ENCODE results near the gene LRFN3. TPM values are rescaled to one million over a fixed set of nuclear protein-coding genes. Genes with fewer than 3 reads are reported as not detected.

The LRFN3 gene
- total RNA-seq, 2 experiments from 2014 or later: 4.2 to 4.5 TPM

GRCh38 chr19:35894342-35894741, 41.8 kb upstream of the LRFN3 start:
- peaks cover 79% of the 10 kb centered on the region for H3K36me3 Mint-ChIP-seq (ENCODE audit: low read depth)
- peaks cover 83% of the 10 kb centered on the region for H3K36me3 ChIP-seq (ENCODE audit: insufficient read depth, low read length)
- H3K4me3 Mint-ChIP-seq: no peak overlapping the region
- TF ChIP-seq CTCF (IDR thresholded peaks at IDR 0.05): no peak
- H3K27me3 ChIP-seq (ENCODE audit: control insufficient read depth in 1 of 2, insufficient read depth in 2 of 2, low read length in 2 of 2): no peaks in the 10 kb centered on the region
- H3K9me3 ChIP-seq (ENCODE audit: control insufficient read depth in 1 of 2, insufficient read depth in 1 of 2, low read length in 2 of 2): no peaks in the 10 kb centered on the region
- H3K27ac Mint-ChIP-seq: no peak overlapping the region
- intact Hi-C loops (cut with DNase I, micrococcal nuclease): no loop called here
- ATAC-seq (ENCODE audit: poor library complexity) (no peak), DNase-seq (no peak)
- POLR2A ChIA-PET: interaction anchor here (0.9 kb wide), 1 partner anchor 36 kb away, joined by 3 read pairs; no protein-coding TSS in a partner anchor
- no peaks in the 10 kb centered on the region for H3K27me3 Mint-ChIP-seq
- peaks cover 29% of the 10 kb centered on the region for H3K4me1 Mint-ChIP-seq (ENCODE audit: low read depth)
- CTCF ChIA-PET: no interaction called here
- H3K4me3 ChIP-seq (ENCODE audit: low read length): no peak overlapping the region
- H3K27ac ChIP-seq (ENCODE audit: low read depth in 1 of 2, low read length in 2 of 2): no peak overlapping the region
- H3K9me3 Mint-ChIP-seq: no peaks in the 10 kb centered on the region
- H3K4me1 ChIP-seq (ENCODE audit: insufficient read depth, low read length): peaks cover 37% of the 10 kb centered on the region

- no peaks in the 10 kb centered on the region for H3K27me3 Mint-ChIP-seq
- H3K27me3 ChIP-seq (ENCODE audit: control insufficient read depth in 1 of 2, insufficient read depth in 2 of 2, low read length in 2 of 2): no peaks in the 10 kb centered on the region
- peak in 1 of 14 experiments; percentile 21 for DNase-seq
- H3K4me1 Mint-ChIP-seq (ENCODE audit: low read depth): peaks cover 32% of the 10 kb centered on the region
- POLR2A ChIA-PET: no interaction called here
- H3K36me3 Mint-ChIP-seq (ENCODE audit: low read depth): peaks cover 66% of the 10 kb centered on the region
- H3K4me3 ChIP-seq (ENCODE audit: low read length): no peak overlapping the region
- CTCF ChIA-PET: no interaction called here
- no peak for TF ChIP-seq CTCF (IDR thresholded peaks at IDR 0.05)
- H3K27ac Mint-ChIP-seq: peak overlapping the region; percentile 92
- H3K9me3 Mint-ChIP-seq: no peaks in the 10 kb centered on the region
- H3K9me3 ChIP-seq (ENCODE audit: control insufficient read depth in 1 of 2, insufficient read depth in 1 of 2, low read length in 2 of 2): no peaks in the 10 kb centered on the region
- peaks cover 43% of the 10 kb centered on the region for H3K4me1 ChIP-seq (ENCODE audit: insufficient read depth, low read length)
- peaks cover 65% of the 10 kb centered on the region for H3K36me3 ChIP-seq (ENCODE audit: insufficient read depth, low read length)
- no peak overlapping the region for H3K27ac ChIP-seq (ENCODE audit: low read depth in 1 of 2, low read length in 2 of 2)
- ATAC-seq (ENCODE audit: poor library complexity): no peak
- peak overlapping the region; percentile 69 for H3K4me3 Mint-ChIP-seq
- intact Hi-C loops (cut with DNase I, micrococcal nuclease): loop anchor here in 1 of 2 experiments (1.0 kb wide), 1 partner anchor 14 kb away; no protein-coding TSS in a partner anchor
These were observed 40.1 kb upstream of the LRFN3 start for GRCh38 chr19:35895911-35896642.

GRCh38 chr19:35896643-35897040, 39.5 kb upstream of the LRFN3 start:
- Mint-ChIP-seq H3K4me3 (peak overlapping the region; percentile 30), H3K27ac (peak overlapping the region; percentile 92), H3K4me1 (ENCODE audit: low read depth) (peaks cover 34% of the 10 kb centered on the region), H3K27me3 (no peaks in the 10 kb centered on the region), H3K9me3 (no peaks in the 10 kb centered on the region), H3K36me3 (ENCODE audit: low read depth) (peaks cover 63% of the 10 kb centered on the region)
- POLR2A ChIA-PET: interaction anchor here (0.6 kb wide), 1 partner anchor 32 kb away, joined by 3 read pairs; no protein-coding TSS in a partner anchor
- no peak for ATAC-seq (ENCODE audit: poor library complexity)
- CTCF ChIA-PET: no interaction called here
- H3K9me3 ChIP-seq (ENCODE audit: control insufficient read depth in 1 of 2, insufficient read depth in 1 of 2, low read length in 2 of 2): no peaks in the 10 kb centered on the region
- H3K27me3 ChIP-seq (ENCODE audit: control insufficient read depth in 1 of 2, insufficient read depth in 2 of 2, low read length in 2 of 2): no peaks in the 10 kb centered on the region
- no peak for DNase-seq
- no peak for TF ChIP-seq CTCF (IDR thresholded peaks at IDR 0.05)
- peaks cover 60% of the 10 kb centered on the region for H3K36me3 ChIP-seq (ENCODE audit: insufficient read depth, low read length)
- peak overlapping the region; percentile 53 to 100 for H3K27ac ChIP-seq (ENCODE audit: low read depth in 1 of 2, low read length in 2 of 2)
- peaks cover 49% of the 10 kb centered on the region for H3K4me1 ChIP-seq (ENCODE audit: insufficient read depth, low read length)
- H3K4me3 ChIP-seq (ENCODE audit: low read length): no peak overlapping the region
- intact Hi-C loops (cut with DNase I, micrococcal nuclease): loop anchor here in 1 of 2 experiments (1.0 kb wide), 1 partner anchor 14 kb away; no protein-coding TSS in a partner anchor
